Nephron progenitor cell (in vitro differentiated cells): ENCODE measurements around the gene INTS1.
A peak's percentile ranks its signal among the peaks of the same experiment; 100 is the strongest.

ENCODE experiments used
- DNase-seq: peaks from one replicate; pipeline ENCODE4 v3.0.0; 2021
- H3K27ac Mint-ChIP-seq: 2 replicates; pipeline ENCODE4 v1.8.0; 2021; ENCODE audit warnings: mild to moderate bottlenecking, moderate library complexity, mixed read lengths
- H3K27me3 Mint-ChIP-seq: 2 replicates; pipeline ENCODE4 v1.8.0; 2021; ENCODE audit warnings: mild to moderate bottlenecking, low read depth, mixed read lengths; ENCODE audit not compliant: poor library complexity
- H3K36me3 Mint-ChIP-seq: 2 replicates; pipeline ENCODE4 v1.8.0; 2021; ENCODE audit warnings: low read depth, mixed read lengths
- H3K4me1 Mint-ChIP-seq: 2 replicates; pipeline ENCODE4 v1.8.0; 2021; ENCODE audit warnings: mixed read lengths
- H3K4me3 Mint-ChIP-seq: 2 replicates; pipeline ENCODE4 v1.8.0; 2021; ENCODE audit warnings: mild to moderate bottlenecking, moderate library complexity, mixed read lengths
- H3K9me3 Mint-ChIP-seq: 2 replicates; pipeline ENCODE4 v1.8.0; 2021; ENCODE audit warnings: mild to moderate bottlenecking, moderate library complexity, mixed read lengths
- TF ChIP-seq, protein P1 (sequence below): fragments of 200-600 bp; sonication (generic); IDR thresholded peaks from 2 replicates; pipeline ENCODE4 v1.5.0; 2021; ENCODE audit warnings: antibody characterized with exemption

The INTS1 gene

GRCh38 chr7:1459512-1459892, 44.7 kb downstream of the INTS1 start:
- DNase-seq = peak; percentile 100
- TF ChIP-seq, protein P1, sequence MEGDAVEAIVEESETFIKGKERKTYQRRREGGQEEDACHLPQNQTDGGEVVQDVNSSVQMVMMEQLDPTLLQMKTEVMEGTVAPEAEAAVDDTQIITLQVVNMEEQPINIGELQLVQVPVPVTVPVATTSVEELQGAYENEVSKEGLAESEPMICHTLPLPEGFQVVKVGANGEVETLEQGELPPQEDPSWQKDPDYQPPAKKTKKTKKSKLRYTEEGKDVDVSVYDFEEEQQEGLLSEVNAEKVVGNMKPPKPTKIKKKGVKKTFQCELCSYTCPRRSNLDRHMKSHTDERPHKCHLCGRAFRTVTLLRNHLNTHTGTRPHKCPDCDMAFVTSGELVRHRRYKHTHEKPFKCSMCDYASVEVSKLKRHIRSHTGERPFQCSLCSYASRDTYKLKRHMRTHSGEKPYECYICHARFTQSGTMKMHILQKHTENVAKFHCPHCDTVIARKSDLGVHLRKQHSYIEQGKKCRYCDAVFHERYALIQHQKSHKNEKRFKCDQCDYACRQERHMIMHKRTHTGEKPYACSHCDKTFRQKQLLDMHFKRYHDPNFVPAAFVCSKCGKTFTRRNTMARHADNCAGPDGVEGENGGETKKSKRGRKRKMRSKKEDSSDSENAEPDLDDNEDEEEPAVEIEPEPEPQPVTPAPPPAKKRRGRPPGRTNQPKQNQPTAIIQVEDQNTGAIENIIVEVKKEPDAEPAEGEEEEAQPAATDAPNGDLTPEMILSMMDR = no peak
- Mint-ChIP-seq H3K4me1 (peaks cover 43% of the 10 kb centered on the region), H3K9me3 (no peaks in the 10 kb centered on the region), H3K27ac (no peak overlapping the region), H3K4me3 (peak overlapping the region; percentile 70), H3K27me3 (peaks cover 3% of the 10 kb centered on the region), H3K36me3 (no peaks in the 10 kb centered on the region)

DNA sequence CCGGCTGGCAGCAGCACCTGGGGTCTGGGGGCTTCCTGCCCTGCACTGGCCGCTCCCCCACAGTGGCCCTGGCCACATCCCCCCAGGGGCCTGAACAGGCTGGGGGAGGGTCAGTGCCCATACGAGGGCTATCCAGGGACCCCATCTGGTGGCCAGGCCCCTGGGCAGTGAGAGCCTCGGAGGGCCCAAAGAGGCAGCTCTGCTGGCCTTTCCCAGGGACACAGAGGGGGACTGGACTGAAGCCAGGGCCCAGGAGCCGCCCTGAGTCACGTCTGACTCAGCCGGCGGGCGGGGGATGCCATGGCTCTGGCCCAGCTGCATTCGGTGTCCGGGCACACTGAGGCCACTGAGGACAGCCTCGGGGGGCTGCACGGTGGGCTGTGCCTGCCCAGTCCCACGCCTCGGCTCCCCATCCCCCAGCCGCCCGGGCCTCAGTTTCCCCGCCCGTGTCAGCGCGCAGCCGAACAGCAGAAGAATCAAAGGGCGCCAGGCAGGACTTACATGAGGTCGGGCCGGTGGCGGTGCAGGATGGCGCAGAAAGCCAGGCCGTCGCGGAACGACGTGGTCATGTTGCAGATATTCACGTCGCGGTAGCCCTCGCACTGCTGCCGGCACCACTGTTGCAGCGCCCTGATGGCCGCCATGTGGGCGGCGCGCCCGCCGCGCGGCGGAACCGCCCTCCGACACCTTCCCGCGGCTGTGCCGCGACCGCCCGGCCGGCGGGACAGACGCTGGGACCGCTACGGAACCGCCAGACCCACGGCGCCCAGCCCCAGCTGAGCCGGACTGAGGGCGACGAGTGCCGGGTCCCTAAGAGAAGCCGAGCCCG, 45.3 kb downstream of the INTS1 start, which contains the start of gene MICALL2:
MICALL2 (minus strand) TSS at position 788 of the 829 bp plus-strand sequence; CDS start at position 644, 144 bp downstream.
- peak; percentile 42 for DNase-seq
- TF ChIP-seq, protein P1 = no peak
- Mint-ChIP-seq H3K27ac (no peak within 1 kb of the TSS), H3K27me3 (peaks cover 3% of the 10 kb centered on the region), H3K4me3 (peak within 1 kb of the TSS; percentile 76), H3K9me3 (no peaks in the 10 kb centered on the region), H3K4me1 (peaks cover 48% of the 10 kb centered on the region), H3K36me3 (no peaks in the 10 kb centered on the region)

GRCh38 chr7:1457949-1458682, 46.1 kb downstream of the INTS1 start:
- no peaks in the 10 kb centered on the region for H3K36me3 Mint-ChIP-seq
- H3K27ac Mint-ChIP-seq = no peak overlapping the region
- peaks cover 56% of the 10 kb centered on the region for H3K4me1 Mint-ChIP-seq
- DNase-seq = no peak
- TF ChIP-seq, protein P1 = no peak
- H3K9me3 Mint-ChIP-seq = no peaks in the 10 kb centered on the region
- H3K4me3 Mint-ChIP-seq = peak overlapping the region; percentile 76
- peaks cover 3% of the 10 kb centered on the region for H3K27me3 Mint-ChIP-seq

- peak overlapping the region; percentile 76 for H3K4me3 Mint-ChIP-seq
- TF ChIP-seq, protein P1 = no peak
- H3K27ac Mint-ChIP-seq = peak overlapping the region; percentile 69
- H3K9me3 Mint-ChIP-seq = no peaks in the 10 kb centered on the region
- H3K4me1 Mint-ChIP-seq = peaks cover 64% of the 10 kb centered on the region
- DNase-seq = no peak
- H3K27me3 Mint-ChIP-seq = peaks cover 3% of the 10 kb centered on the region
- no peaks in the 10 kb centered on the region for H3K36me3 Mint-ChIP-seq
Observed at GRCh38 chr7:1457059-1457948, 46.9 kb downstream of the INTS1 start.

DNA sequence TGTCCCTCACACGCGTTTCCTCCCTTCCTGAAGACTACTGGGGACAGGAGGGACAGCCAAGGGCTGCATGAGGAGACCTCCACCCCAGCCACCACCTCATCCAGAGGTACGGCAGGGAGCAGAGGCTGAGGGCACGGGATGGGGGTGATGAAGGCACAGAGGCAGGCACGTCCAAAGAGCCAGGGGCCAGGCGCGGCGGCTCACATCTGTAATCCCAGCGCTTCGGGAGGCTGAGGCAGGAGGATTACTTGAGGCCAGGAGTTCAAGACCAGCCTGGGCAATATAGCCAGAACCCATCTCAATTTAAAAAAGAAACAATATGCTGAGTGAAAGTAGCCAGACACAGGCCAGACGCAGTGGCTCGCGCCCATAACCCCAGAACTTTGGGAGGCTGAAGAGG, 48.2 kb downstream of the INTS1 start:
- Mint-ChIP-seq H3K4me1 (peaks cover 63% of the 10 kb centered on the region), H3K27ac (no peak overlapping the region), H3K4me3 (no peak overlapping the region), H3K9me3 (no peaks in the 10 kb centered on the region), H3K27me3 (peaks cover 3% of the 10 kb centered on the region), H3K36me3 (no peaks in the 10 kb centered on the region)
- TF ChIP-seq, protein P1 = no peak
- no peak for DNase-seq
